Measurements from ENCODE around the gene FIGLA. TPM values are rescaled to one million over a fixed set of nuclear protein-coding genes. Genes with fewer than 3 reads are reported as not detected.

FIGLA gene
- total RNA-seq, 1 experiment from 2014 or later: not detected

GRCh38 chr2:70772486-70773155, 17.8 kb downstream of the FIGLA start:
- H3K9me3 ChIP-seq (ENCODE audit: low read length): no peaks in the 10 kb centered on the region
- no peak overlapping the region for H3K9ac ChIP-seq (ENCODE audit: low read length)
- DNase-seq: no peak
- no peaks in the 10 kb centered on the region for H3K79me2 ChIP-seq (ENCODE audit: low read length)
- no peaks in the 10 kb centered on the region for H3K9me2 ChIP-seq (replicated peaks; ENCODE audit: insufficient read depth, low read length)
- no peaks in the 10 kb centered on the region for H3K36me3 ChIP-seq (ENCODE audit: insufficient read depth, low read length)
- no peak overlapping the region for H3K4me3 ChIP-seq (ENCODE audit: low read length)
- no peak overlapping the region for H3K4me2 ChIP-seq (ENCODE audit: low read depth, low read length, poor library complexity, severe bottlenecking)
- no peak overlapping the region for H2AFZ ChIP-seq (ENCODE audit: low read length)
- no peaks in the 10 kb centered on the region for H3K27me3 ChIP-seq (ENCODE audit: low read length)
- no peak overlapping the region for H3K27ac ChIP-seq (ENCODE audit: low read length)
- no peaks in the 10 kb centered on the region for H3K4me1 ChIP-seq (ENCODE audit: low read length)
- no peaks in the 10 kb centered on the region for H4K20me1 ChIP-seq (ENCODE audit: insufficient read depth, low read depth, low read length)

- no peaks in the 10 kb centered on the region for H3K9me2 ChIP-seq (replicated peaks; ENCODE audit: insufficient read depth, low read length)
- H3K4me3 ChIP-seq (ENCODE audit: low read length): no peak overlapping the region
- H3K79me2 ChIP-seq (ENCODE audit: low read length): no peaks in the 10 kb centered on the region
- no peaks in the 10 kb centered on the region for H4K20me1 ChIP-seq (ENCODE audit: insufficient read depth, low read depth, low read length)
- H3K27me3 ChIP-seq (ENCODE audit: low read length): no peaks in the 10 kb centered on the region
- no peak overlapping the region for H3K4me2 ChIP-seq (ENCODE audit: low read depth, low read length, poor library complexity, severe bottlenecking)
- no peak overlapping the region for H3K9ac ChIP-seq (ENCODE audit: low read length)
- no peak overlapping the region for H2AFZ ChIP-seq (ENCODE audit: low read length)
- no peaks in the 10 kb centered on the region for H3K36me3 ChIP-seq (ENCODE audit: insufficient read depth, low read length)
- H3K4me1 ChIP-seq (ENCODE audit: low read length): no peaks in the 10 kb centered on the region
- DNase-seq: no peak
- H3K27ac ChIP-seq (ENCODE audit: low read length): no peak overlapping the region
- no peaks in the 10 kb centered on the region for H3K9me3 ChIP-seq (ENCODE audit: low read length)
Observed at GRCh38 chr2:70771446-70771845, 19.0 kb downstream of the FIGLA start.

GRCh38 chr2:70769450-70769849, 21.0 kb downstream of the FIGLA start:
- no peaks in the 10 kb centered on the region for H4K20me1 ChIP-seq (ENCODE audit: insufficient read depth, low read depth, low read length)
- no peaks in the 10 kb centered on the region for H3K79me2 ChIP-seq (ENCODE audit: low read length)
- no peaks in the 10 kb centered on the region for H3K9me3 ChIP-seq (ENCODE audit: low read length)
- no peaks in the 10 kb centered on the region for H3K36me3 ChIP-seq (ENCODE audit: insufficient read depth, low read length)
- H3K4me2 ChIP-seq (ENCODE audit: low read depth, low read length, poor library complexity, severe bottlenecking): no peak overlapping the region
- no peak overlapping the region for H2AFZ ChIP-seq (ENCODE audit: low read length)
- DNase-seq: no peak
- H3K27me3 ChIP-seq (ENCODE audit: low read length): no peaks in the 10 kb centered on the region
- H3K27ac ChIP-seq (ENCODE audit: low read length): no peak overlapping the region
- H3K9ac ChIP-seq (ENCODE audit: low read length): no peak overlapping the region
- no peak overlapping the region for H3K4me3 ChIP-seq (ENCODE audit: low read length)
- no peaks in the 10 kb centered on the region for H3K9me2 ChIP-seq (replicated peaks; ENCODE audit: insufficient read depth, low read length)
- H3K4me1 ChIP-seq (ENCODE audit: low read length): no peaks in the 10 kb centered on the region

- Histone ChIP-seq H2AFZ (ENCODE audit: low read length) (no peak overlapping the region), H3K79me2 (ENCODE audit: low read length) (no peaks in the 10 kb centered on the region)
- DNase-seq: no peak
Observed at GRCh38 chr2:70768590-70769085, 21.8 kb downstream of the FIGLA start.

GRCh38 chr2:70767699-70768589, 22.5 kb downstream of the FIGLA start, which contains the start of gene ADD2:
TSS of gene ADD2 (minus strand) at chr2:70768200. CDS start at chr2:70706408, 61,792 bp downstream.
- Histone ChIP-seq H3K9ac (ENCODE audit: low read length) (no peak within 1 kb of the TSS), H3K27ac (ENCODE audit: low read length) (no peak within 1 kb of the TSS), H3K79me2 (ENCODE audit: low read length) (no peaks in the 10 kb centered on the region), H2AFZ (ENCODE audit: low read length) (no peak within 1 kb of the TSS), H3K9me2 (replicated peaks; ENCODE audit: insufficient read depth, low read length) (no peaks in the 10 kb centered on the region), H3K27me3 (ENCODE audit: low read length) (no peaks in the 10 kb centered on the region), H4K20me1 (ENCODE audit: insufficient read depth, low read depth, low read length) (no peaks in the 10 kb centered on the region), H3K4me1 (ENCODE audit: low read length) (no peaks in the 10 kb centered on the region), H3K36me3 (ENCODE audit: insufficient read depth, low read length) (no peaks in the 10 kb centered on the region), H3K9me3 (ENCODE audit: low read length) (no peaks in the 10 kb centered on the region), H3K4me3 (ENCODE audit: low read length) (no peak within 1 kb of the TSS), H3K4me2 (ENCODE audit: low read depth, low read length, poor library complexity, severe bottlenecking) (no peak within 1 kb of the TSS)
- no peak for DNase-seq

More at GRCh38 chr2:70768590-70769085, 21.8 kb downstream of the FIGLA start:
- H3K27me3 ChIP-seq (ENCODE audit: low read length): no peaks in the 10 kb centered on the region
- H4K20me1 ChIP-seq (ENCODE audit: insufficient read depth, low read depth, low read length): no peaks in the 10 kb centered on the region
- H3K4me2 ChIP-seq (ENCODE audit: low read depth, low read length, poor library complexity, severe bottlenecking): no peak overlapping the region
- no peak overlapping the region for H3K27ac ChIP-seq (ENCODE audit: low read length)
- no peaks in the 10 kb centered on the region for H3K9me3 ChIP-seq (ENCODE audit: low read length)
- H3K36me3 ChIP-seq (ENCODE audit: insufficient read depth, low read length): no peaks in the 10 kb centered on the region
- H3K9ac ChIP-seq (ENCODE audit: low read length): no peak overlapping the region
- no peaks in the 10 kb centered on the region for H3K9me2 ChIP-seq (replicated peaks; ENCODE audit: insufficient read depth, low read length)
- no peak overlapping the region for H3K4me3 ChIP-seq (ENCODE audit: low read length)
- H3K4me1 ChIP-seq (ENCODE audit: low read length): no peaks in the 10 kb centered on the region

GRCh38 chr2:70767079-70767698, 23.3 kb downstream of the FIGLA start:
- no peaks in the 10 kb centered on the region for H3K9me2 ChIP-seq (replicated peaks; ENCODE audit: insufficient read depth, low read length)
- H3K4me1 ChIP-seq (ENCODE audit: low read length): no peaks in the 10 kb centered on the region
- no peak overlapping the region for H3K4me2 ChIP-seq (ENCODE audit: low read depth, low read length, poor library complexity, severe bottlenecking)
- H3K9me3 ChIP-seq (ENCODE audit: low read length): no peaks in the 10 kb centered on the region
- H3K27ac ChIP-seq (ENCODE audit: low read length): no peak overlapping the region
- H3K9ac ChIP-seq (ENCODE audit: low read length): no peak overlapping the region
- H3K27me3 ChIP-seq (ENCODE audit: low read length): no peaks in the 10 kb centered on the region
- no peak for DNase-seq
- no peak overlapping the region for H3K4me3 ChIP-seq (ENCODE audit: low read length)
- H3K79me2 ChIP-seq (ENCODE audit: low read length): no peaks in the 10 kb centered on the region
- no peak overlapping the region for H2AFZ ChIP-seq (ENCODE audit: low read length)
- no peaks in the 10 kb centered on the region for H4K20me1 ChIP-seq (ENCODE audit: insufficient read depth, low read depth, low read length)
- no peaks in the 10 kb centered on the region for H3K36me3 ChIP-seq (ENCODE audit: insufficient read depth, low read length)

- Histone ChIP-seq H4K20me1 (ENCODE audit: insufficient read depth, low read depth, low read length) (no peaks in the 10 kb centered on the region), H3K36me3 (ENCODE audit: insufficient read depth, low read length) (no peaks in the 10 kb centered on the region), H3K4me1 (ENCODE audit: low read length) (no peaks in the 10 kb centered on the region), H3K4me3 (ENCODE audit: low read length) (no peak overlapping the region), H3K4me2 (ENCODE audit: low read depth, low read length, poor library complexity, severe bottlenecking) (no peak overlapping the region), H3K79me2 (ENCODE audit: low read length) (no peaks in the 10 kb centered on the region), H3K9me3 (ENCODE audit: low read length) (no peaks in the 10 kb centered on the region), H3K27ac (ENCODE audit: low read length) (no peak overlapping the region), H3K27me3 (ENCODE audit: low read length) (no peaks in the 10 kb centered on the region), H2AFZ (ENCODE audit: low read length) (no peak overlapping the region), H3K9ac (ENCODE audit: low read length) (no peak overlapping the region), H3K9me2 (replicated peaks; ENCODE audit: insufficient read depth, low read length) (no peaks in the 10 kb centered on the region)
- DNase-seq: no peak
Observed at GRCh38 chr2:70766357-70767078, 23.9 kb downstream of the FIGLA start.

Data from Karpas-422 (cell line).